ENCODE results near the gene JAKMIP1.

The JAKMIP1 gene

GRCh38 chr4:6022607-6023288, 177.6 kb downstream of the JAKMIP1 start:
- Histone ChIP-seq H3K27ac (ENCODE audit: low read depth, low read length) (no peak overlapping the region), H3K4me2 (ENCODE audit: low read length) (no peak overlapping the region), H4K20me1 (ENCODE audit: control insufficient read depth, insufficient read depth, low read depth, low read length) (no peaks in the 10 kb centered on the region), H3K79me2 (ENCODE audit: control insufficient read depth, low read length) (no peaks in the 10 kb centered on the region), H3K9me2 (replicated peaks; ENCODE audit: control insufficient read depth, low read length) (no peaks in the 10 kb centered on the region), H3K27me3 (ENCODE audit: control insufficient read depth, low read length) (no peaks in the 10 kb centered on the region), H3K36me3 (ENCODE audit: control insufficient read depth, low read length) (no peaks in the 10 kb centered on the region), H3K4me3 (ENCODE audit: low read length) (no peak overlapping the region), H3K4me1 (ENCODE audit: control insufficient read depth, low read length) (no peaks in the 10 kb centered on the region), H3F3A (ENCODE audit: control insufficient read depth, insufficient read depth) (no peaks in the 10 kb centered on the region), H3K9me3 (ENCODE audit: control insufficient read depth, insufficient read depth, low read length) (no peaks in the 10 kb centered on the region)
- TF ChIP-seq EZH2phosphoT487 (IDR thresholded peaks at IDR 0.05; ENCODE audit: borderline replicate concordance, low read length) (no peak), CTCF (IDR thresholded peaks at IDR 0.05; ENCODE audit: low read depth, low read length, poor library complexity, severe bottlenecking) (no peak)

- no peak overlapping the region for H3K4me3 ChIP-seq (ENCODE audit: low read length)
- no peaks in the 10 kb centered on the region for H3K4me1 ChIP-seq (ENCODE audit: control insufficient read depth, low read length)
- no peaks in the 10 kb centered on the region for H3K36me3 ChIP-seq (ENCODE audit: control insufficient read depth, low read length)
- H3K27ac ChIP-seq (ENCODE audit: low read depth, low read length) = no peak overlapping the region
- H3K27me3 ChIP-seq (ENCODE audit: control insufficient read depth, low read length) = no peaks in the 10 kb centered on the region
- no peak overlapping the region for H3K4me2 ChIP-seq (ENCODE audit: low read length)
- H3K9me3 ChIP-seq (ENCODE audit: control insufficient read depth, insufficient read depth, low read length) = no peaks in the 10 kb centered on the region
- H3K79me2 ChIP-seq (ENCODE audit: control insufficient read depth, low read length) = no peaks in the 10 kb centered on the region
- H3K9me2 ChIP-seq (replicated peaks; ENCODE audit: control insufficient read depth, low read length) = no peaks in the 10 kb centered on the region
- no peaks in the 10 kb centered on the region for H4K20me1 ChIP-seq (ENCODE audit: control insufficient read depth, insufficient read depth, low read depth, low read length)
- TF ChIP-seq CTCF (IDR thresholded peaks at IDR 0.05; ENCODE audit: low read depth, low read length, poor library complexity, severe bottlenecking) (no peak), EZH2phosphoT487 (IDR thresholded peaks at IDR 0.05; ENCODE audit: borderline replicate concordance, low read length) (no peak)
- H3F3A ChIP-seq (ENCODE audit: control insufficient read depth, insufficient read depth) = no peaks in the 10 kb centered on the region
These were observed 178.3 kb downstream of the JAKMIP1 start for GRCh38 chr4:6021831-6022606.

- Histone ChIP-seq H4K20me1 (ENCODE audit: control insufficient read depth, insufficient read depth, low read depth, low read length) (no peaks in the 10 kb centered on the region), H3K79me2 (ENCODE audit: control insufficient read depth, low read length) (no peaks in the 10 kb centered on the region), H3K27me3 (ENCODE audit: control insufficient read depth, low read length) (no peaks in the 10 kb centered on the region), H3K4me1 (ENCODE audit: control insufficient read depth, low read length) (no peaks in the 10 kb centered on the region), H3K36me3 (ENCODE audit: control insufficient read depth, low read length) (no peaks in the 10 kb centered on the region), H3K4me2 (ENCODE audit: low read length) (no peak overlapping the region), H3K27ac (ENCODE audit: low read depth, low read length) (no peak overlapping the region), H3K9me2 (replicated peaks; ENCODE audit: control insufficient read depth, low read length) (no peaks in the 10 kb centered on the region), H3F3A (ENCODE audit: control insufficient read depth, insufficient read depth) (no peaks in the 10 kb centered on the region), H3K4me3 (ENCODE audit: low read length) (no peak overlapping the region), H3K9me3 (ENCODE audit: control insufficient read depth, insufficient read depth, low read length) (no peaks in the 10 kb centered on the region)
- no peak for TF ChIP-seq CTCF (IDR thresholded peaks at IDR 0.05; ENCODE audit: low read depth, low read length, poor library complexity, severe bottlenecking)
- no peak for TF ChIP-seq EZH2phosphoT487 (IDR thresholded peaks at IDR 0.05; ENCODE audit: borderline replicate concordance, low read length)
These were observed 179.7 kb downstream of the JAKMIP1 start for GRCh38 chr4:6020613-6021012.
